CD4-positive, alpha-beta T cell (primary cell): ENCODE results near the gene KIAA1328. TPM values are rescaled to one million over a fixed set of nuclear protein-coding genes. Genes with fewer than 3 reads are reported as not detected.

Experiments
- ATAC-seq: fragments of 200-7000 bp; cut with Tn5 transposase; one replicate; pipeline ENCODE4 v1.10.0; 2022; ENCODE audit warnings: mild to moderate bottlenecking; ENCODE audit not compliant: poor library complexity
- CTCF ChIA-PET: fragments of 350-600 bp; sonication (Branson Sonifier 250); formaldehyde crosslinking; loops from one replicate; lab custom pipeline; 2021; ENCODE audit warnings: antibody characterized with exemption, inconsistent platforms; lab: Charles Lee
- POLR2A ChIA-PET: fragments of 350-600 bp; sonication (Branson Sonifier 250); formaldehyde crosslinking; loops from one replicate; lab custom pipeline; 2021; ENCODE audit warnings: antibody characterized with exemption, inconsistent platforms; lab: Charles Lee
- DNase-seq, 14 experiments: peaks; one replicate each; pipeline ENCODE4 v3.0.0-alpha.2; 2013 to 2020; ENCODE audit warnings: mixed read lengths in 2 of 14
- H3K27ac ChIP-seq, 2 donors: one replicate each; pipeline versions ENCODE4 v1.5.1 to v1.7.0; 2013; ENCODE audit warnings: low read length in 2 of 2, low read depth in 1 of 2, mild to moderate bottlenecking in 1 of 2
- H3K27me3 ChIP-seq, 2 experiments: 1 replicate in 1 of 2; 2 replicates in 1 of 2; pipeline versions ENCODE4 v1.6.1 to v1.7.0; 2013; ENCODE audit warnings: low read length in 2 of 2, control low read depth in 1 of 2, mild to moderate bottlenecking in 1 of 2, moderate library complexity in 1 of 2; ENCODE audit not compliant: insufficient read depth in 2 of 2, control insufficient read depth in 1 of 2
- H3K36me3 ChIP-seq: one replicate; pipeline ENCODE4 v1.6.1; 2013; ENCODE audit warnings: low read length, control low read depth; ENCODE audit not compliant: insufficient read depth
- H3K4me1 ChIP-seq: one replicate; pipeline ENCODE4 v1.6.1; 2013; ENCODE audit warnings: low read length, control low read depth; ENCODE audit not compliant: insufficient read depth
- H3K4me3 ChIP-seq: one replicate; pipeline ENCODE4 v1.5.1; 2013; ENCODE audit warnings: mild to moderate bottlenecking, low read length, moderate library complexity
- H3K9me3 ChIP-seq, 2 experiments: 1 replicate in 1 of 2; 2 replicates in 1 of 2; pipeline versions ENCODE4 v1.6.1 to v1.7.0; 2013; ENCODE audit warnings: low read length in 2 of 2, mild to moderate bottlenecking in 2 of 2, control low read depth in 1 of 2, moderate library complexity in 1 of 2; ENCODE audit not compliant: control insufficient read depth in 1 of 2, insufficient read depth in 1 of 2
- H3K27ac Mint-ChIP-seq: one replicate; pipeline ENCODE4 v1.8.0; 2020; ENCODE audit warnings: mixed read lengths
- H3K27me3 Mint-ChIP-seq: one replicate; pipeline ENCODE4 v1.8.0; 2021; ENCODE audit warnings: mixed read lengths
- H3K36me3 Mint-ChIP-seq: one replicate; pipeline ENCODE4 v1.8.0; 2021; ENCODE audit warnings: low read depth, mixed read lengths
- H3K4me1 Mint-ChIP-seq: one replicate; pipeline ENCODE4 v1.8.0; 2021; ENCODE audit warnings: low read depth, mixed read lengths
- H3K4me3 Mint-ChIP-seq: one replicate; pipeline ENCODE4 v1.8.0; 2020; ENCODE audit warnings: mild to moderate bottlenecking, mixed read lengths
- H3K9me3 Mint-ChIP-seq: one replicate; pipeline ENCODE4 v1.8.0; 2020; ENCODE audit warnings: mixed read lengths
- intact Hi-C, 2 experiments: fragments of 100-400 bp; cut with DNase I in 1 of 2; cut with micrococcal nuclease in 1 of 2; formaldehyde crosslinking; loops; one replicate each; pipeline versions ENCODE4 v1.15.1 to v1.9.0; 2023 to 2025; cut with DNase I, micrococcal nuclease
- total RNA-seq, 174 experiments: library from RNA in 2 of 174; stranded (reverse) in 2 of 174; gene quantifications; one replicate each; pipeline ENCODE4 v1.2.3 and lab custom pipeline; 2021 to 2026
- TF ChIP-seq, protein P1 (sequence below): fragments of 200-600 bp; IDR thresholded peaks from one replicate; pipeline ENCODE4 v1.8.0; 2022; ENCODE audit warnings: antibody characterized with exemption, mild to moderate bottlenecking

KIAA1328 gene
- total RNA-seq, 2 experiments from 2014 or later = 8.7 to 9.4 TPM

DNA sequence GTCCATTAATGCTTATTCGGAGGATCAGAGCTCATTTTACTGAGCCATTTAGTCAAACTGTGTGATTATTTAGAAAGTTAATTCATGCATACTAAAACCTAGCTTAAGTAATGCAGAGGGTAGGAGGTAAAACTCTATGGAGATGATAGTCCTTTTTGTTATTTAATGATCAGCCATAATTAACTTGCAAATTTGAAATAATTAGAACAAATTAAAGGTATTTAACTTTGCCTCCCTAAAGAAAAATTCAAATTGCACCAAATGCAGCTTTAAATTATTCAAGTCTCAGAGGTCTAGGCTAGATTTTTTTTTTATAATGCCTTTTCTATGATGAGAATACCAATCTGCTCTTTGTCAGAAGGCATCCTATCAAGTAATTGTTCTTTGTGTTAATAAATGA, 310.9 kb downstream of the KIAA1328 start:
- ATAC-seq (no peak), DNase-seq (no peak)
- POLR2A ChIA-PET = no interaction called here
- Histone ChIP-seq H3K9me3 (peaks cover 0 to 3% of the 10 kb centered on the region in 2 experiments), H3K4me1 (no peaks in the 10 kb centered on the region), H3K36me3 (no peaks in the 10 kb centered on the region), H3K27ac (no peak overlapping the region), H3K4me3 (no peak overlapping the region), H3K27me3 (no peaks in the 10 kb centered on the region)
- Mint-ChIP-seq H3K4me1 (no peaks in the 10 kb centered on the region), H3K4me3 (no peak overlapping the region), H3K27me3 (no peaks in the 10 kb centered on the region), H3K9me3 (peaks cover 7% of the 10 kb centered on the region), H3K36me3 (peaks cover 24% of the 10 kb centered on the region), H3K27ac (no peak overlapping the region)
- CTCF ChIA-PET = no interaction called here
- intact Hi-C loops = no loop called here
- TF ChIP-seq, protein P1, sequence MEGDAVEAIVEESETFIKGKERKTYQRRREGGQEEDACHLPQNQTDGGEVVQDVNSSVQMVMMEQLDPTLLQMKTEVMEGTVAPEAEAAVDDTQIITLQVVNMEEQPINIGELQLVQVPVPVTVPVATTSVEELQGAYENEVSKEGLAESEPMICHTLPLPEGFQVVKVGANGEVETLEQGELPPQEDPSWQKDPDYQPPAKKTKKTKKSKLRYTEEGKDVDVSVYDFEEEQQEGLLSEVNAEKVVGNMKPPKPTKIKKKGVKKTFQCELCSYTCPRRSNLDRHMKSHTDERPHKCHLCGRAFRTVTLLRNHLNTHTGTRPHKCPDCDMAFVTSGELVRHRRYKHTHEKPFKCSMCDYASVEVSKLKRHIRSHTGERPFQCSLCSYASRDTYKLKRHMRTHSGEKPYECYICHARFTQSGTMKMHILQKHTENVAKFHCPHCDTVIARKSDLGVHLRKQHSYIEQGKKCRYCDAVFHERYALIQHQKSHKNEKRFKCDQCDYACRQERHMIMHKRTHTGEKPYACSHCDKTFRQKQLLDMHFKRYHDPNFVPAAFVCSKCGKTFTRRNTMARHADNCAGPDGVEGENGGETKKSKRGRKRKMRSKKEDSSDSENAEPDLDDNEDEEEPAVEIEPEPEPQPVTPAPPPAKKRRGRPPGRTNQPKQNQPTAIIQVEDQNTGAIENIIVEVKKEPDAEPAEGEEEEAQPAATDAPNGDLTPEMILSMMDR = no peak

DNA sequence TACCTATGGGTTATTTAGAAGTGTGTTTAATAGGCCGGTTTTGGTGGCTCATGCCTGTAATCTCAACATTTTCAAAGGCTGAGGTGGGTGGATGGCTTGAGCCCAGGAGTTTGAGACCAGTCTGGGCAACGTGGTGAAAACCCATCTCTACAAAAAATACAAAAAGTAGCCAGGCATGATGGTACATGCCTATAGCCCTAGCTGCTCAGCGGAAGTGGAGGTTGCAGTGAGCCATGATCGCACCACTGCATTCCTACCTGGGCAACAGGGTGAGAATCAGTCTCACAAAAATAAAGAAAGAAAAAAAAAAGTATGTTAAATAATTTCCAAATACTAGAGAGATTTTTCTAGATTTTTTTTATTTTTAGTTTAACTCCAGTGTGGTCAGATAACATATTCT, 316.0 kb downstream of the KIAA1328 start:
- Mint-ChIP-seq H3K27me3 (no peaks in the 10 kb centered on the region), H3K9me3 (no peaks in the 10 kb centered on the region), H3K4me3 (no peak overlapping the region), H3K4me1 (no peaks in the 10 kb centered on the region), H3K27ac (no peak overlapping the region), H3K36me3 (peaks cover 23% of the 10 kb centered on the region)
- ChIA-PET CTCF (no interaction called here), POLR2A (no interaction called here)
- no peaks in the 10 kb centered on the region for H3K36me3 ChIP-seq
- intact Hi-C loops = no loop called here
- DNase-seq (no peak), ATAC-seq (no peak)
- peaks cover 0 to 3% of the 10 kb centered on the region in 2 experiments for H3K9me3 ChIP-seq
- H3K27me3 ChIP-seq = no peaks in the 10 kb centered on the region
- no peak overlapping the region for H3K4me3 ChIP-seq
- H3K4me1 ChIP-seq = no peaks in the 10 kb centered on the region
- H3K27ac ChIP-seq = no peak overlapping the region
- TF ChIP-seq, protein P1 = no peak

DNA sequence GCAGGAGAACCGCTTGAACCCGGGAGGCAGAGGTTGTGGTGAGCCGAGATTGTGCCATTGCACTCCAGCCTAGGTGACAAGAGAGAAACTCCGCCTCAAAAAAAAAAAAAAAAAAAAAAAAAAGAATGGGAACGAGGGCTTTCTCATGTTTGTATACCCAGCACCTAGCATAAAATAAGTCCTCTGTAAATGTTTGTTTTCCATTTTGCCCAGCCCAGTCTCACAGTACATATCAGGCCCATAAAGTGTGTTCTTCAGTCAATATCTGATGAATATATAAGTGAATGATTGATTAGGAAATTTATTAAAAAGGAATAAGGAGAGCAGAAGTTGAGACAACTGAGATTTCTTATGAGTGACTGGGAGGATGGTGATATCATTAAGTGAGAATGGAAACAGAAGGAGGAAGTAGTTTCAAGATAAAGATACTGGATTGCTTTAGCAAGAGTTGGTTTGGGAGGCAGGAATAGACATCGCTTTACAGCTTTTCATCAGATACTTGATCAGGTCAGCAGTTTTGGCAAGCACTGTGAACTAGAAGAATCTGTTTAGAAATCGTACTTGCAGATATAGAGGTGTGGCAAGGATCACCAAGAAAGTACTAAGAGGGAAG, 327.5 kb downstream of the KIAA1328 start:
- Histone ChIP-seq H3K27ac (no peak overlapping the region), H3K27me3 (no peaks in the 10 kb centered on the region), H3K9me3 (no peaks in the 10 kb centered on the region), H3K36me3 (no peaks in the 10 kb centered on the region), H3K4me1 (no peaks in the 10 kb centered on the region), H3K4me3 (no peak overlapping the region)
- Mint-ChIP-seq H3K36me3 (no peaks in the 10 kb centered on the region), H3K4me3 (no peak overlapping the region), H3K9me3 (peaks cover 2% of the 10 kb centered on the region), H3K27me3 (no peaks in the 10 kb centered on the region), H3K4me1 (no peaks in the 10 kb centered on the region), H3K27ac (no peak overlapping the region)
- CTCF ChIA-PET = no interaction called here
- intact Hi-C loops = no loop called here
- DNase-seq (no peak), ATAC-seq (no peak)
- POLR2A ChIA-PET = no interaction called here
- TF ChIP-seq, protein P1 = no peak
